Osteoblast (primary cell): ENCODE results near the gene SMIM45.

Experiments used
- DNase-seq: peaks from one replicate; pipeline ENCODE4 v3.0.0; 2011; ENCODE audit warnings: low spot score, mixed read lengths; ENCODE audit not compliant: insufficient read length; ENCODE audit errors: missing footprints
- H2AFZ ChIP-seq: 2 replicates; pipeline ENCODE4 v1.6.0; 2011; ENCODE audit warnings: mild to moderate bottlenecking, low read length
- H3K27ac ChIP-seq: 2 replicates; pipeline ENCODE4 v1.5.1; 2011; ENCODE audit warnings: mild to moderate bottlenecking, low read depth, low read length, moderate library complexity
- H3K27me3 ChIP-seq: 2 replicates; pipeline ENCODE4 v1.6.0; 2012; ENCODE audit warnings: mild to moderate bottlenecking, control low read depth, inconsistent platforms, low read length, moderate library complexity; ENCODE audit not compliant: insufficient read depth
- H3K36me3 ChIP-seq: 2 replicates; pipeline ENCODE4 v1.5.1; 2011; ENCODE audit warnings: mild to moderate bottlenecking, low read length, control low read depth, moderate library complexity; ENCODE audit not compliant: insufficient read depth
- H3K4me1 ChIP-seq: 2 replicates; pipeline ENCODE4 v1.5.1; 2011; ENCODE audit warnings: mild to moderate bottlenecking, low read length, control low read depth, moderate library complexity; ENCODE audit not compliant: insufficient read depth
- H3K4me2 ChIP-seq: 2 replicates; pipeline ENCODE4 v1.6.0; 2011; ENCODE audit warnings: mild to moderate bottlenecking, low read length; ENCODE audit not compliant: insufficient read depth
- H3K4me3 ChIP-seq: fragments of 200-600 bp; sonication (generic); 3 replicates; pipeline ENCODE4 v1.5.1; 2012; ENCODE audit warnings: mild to moderate bottlenecking, low read length, inconsistent platforms; ENCODE audit not compliant: insufficient read depth
- H3K79me2 ChIP-seq: 2 replicates; pipeline ENCODE4 v1.6.0; 2012; ENCODE audit warnings: mild to moderate bottlenecking, low read length, control low read depth, inconsistent platforms; ENCODE audit not compliant: insufficient read depth
- H3K9me3 ChIP-seq: 2 replicates; pipeline ENCODE4 v1.5.1; 2011; ENCODE audit warnings: low read depth, low read length, control low read depth
- H4K20me1 ChIP-seq: 2 replicates; pipeline ENCODE4 v1.6.0; 2012; ENCODE audit warnings: mild to moderate bottlenecking, low read length, control low read depth; ENCODE audit not compliant: insufficient read depth
- TF ChIP-seq, protein P1 (sequence below): IDR thresholded peaks from 2 replicates; pipeline ENCODE4 v1.5.1; 2011; ENCODE audit warnings: mild to moderate bottlenecking, low read depth, low read length, moderate library complexity; ENCODE audit errors: extremely low read depth

The SMIM45 gene

DNA sequence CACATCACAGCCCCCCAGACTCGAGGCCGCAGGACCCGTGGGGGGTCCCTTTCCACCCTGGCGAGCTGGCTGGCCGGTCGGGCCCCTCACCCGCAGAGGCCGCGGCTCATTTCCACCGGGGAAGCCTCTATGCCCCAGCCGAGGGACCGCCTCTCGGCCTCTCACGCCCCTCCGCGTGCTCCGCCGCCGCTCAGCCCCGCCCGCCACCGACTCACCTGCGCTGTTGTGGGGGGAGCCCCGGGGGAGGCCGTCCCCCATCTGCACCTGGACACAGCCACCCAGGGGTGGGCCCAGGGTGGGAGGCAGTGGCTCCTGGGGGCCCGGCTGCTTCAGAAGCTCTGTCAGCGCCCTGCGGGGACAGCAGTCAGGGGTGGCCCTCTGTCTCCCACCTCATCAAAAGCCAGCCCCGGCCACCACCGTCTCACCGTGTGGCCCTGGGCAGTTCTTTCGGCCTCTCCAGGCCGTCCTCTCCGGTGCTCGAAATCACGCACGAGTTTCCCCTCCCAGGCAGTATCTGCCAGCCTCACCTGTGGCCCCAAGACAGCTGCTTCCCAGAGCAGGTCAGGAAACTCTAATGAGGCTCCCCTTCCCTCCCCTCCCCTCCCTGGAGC is 40.8 kb upstream of the SMIM45 start:
- Histone ChIP-seq H3K4me3 (no peak overlapping the region), H3K27ac (no peak overlapping the region), H3K9me3 (no peaks in the 10 kb centered on the region), H3K4me1 (no peaks in the 10 kb centered on the region), H3K36me3 (no peaks in the 10 kb centered on the region), H2AFZ (no peak overlapping the region), H3K79me2 (no peaks in the 10 kb centered on the region), H3K27me3 (peaks cover 65% of the 10 kb centered on the region), H3K4me2 (peak overlapping the region; percentile 43), H4K20me1 (peaks cover 6% of the 10 kb centered on the region)
- TF ChIP-seq, protein P1, sequence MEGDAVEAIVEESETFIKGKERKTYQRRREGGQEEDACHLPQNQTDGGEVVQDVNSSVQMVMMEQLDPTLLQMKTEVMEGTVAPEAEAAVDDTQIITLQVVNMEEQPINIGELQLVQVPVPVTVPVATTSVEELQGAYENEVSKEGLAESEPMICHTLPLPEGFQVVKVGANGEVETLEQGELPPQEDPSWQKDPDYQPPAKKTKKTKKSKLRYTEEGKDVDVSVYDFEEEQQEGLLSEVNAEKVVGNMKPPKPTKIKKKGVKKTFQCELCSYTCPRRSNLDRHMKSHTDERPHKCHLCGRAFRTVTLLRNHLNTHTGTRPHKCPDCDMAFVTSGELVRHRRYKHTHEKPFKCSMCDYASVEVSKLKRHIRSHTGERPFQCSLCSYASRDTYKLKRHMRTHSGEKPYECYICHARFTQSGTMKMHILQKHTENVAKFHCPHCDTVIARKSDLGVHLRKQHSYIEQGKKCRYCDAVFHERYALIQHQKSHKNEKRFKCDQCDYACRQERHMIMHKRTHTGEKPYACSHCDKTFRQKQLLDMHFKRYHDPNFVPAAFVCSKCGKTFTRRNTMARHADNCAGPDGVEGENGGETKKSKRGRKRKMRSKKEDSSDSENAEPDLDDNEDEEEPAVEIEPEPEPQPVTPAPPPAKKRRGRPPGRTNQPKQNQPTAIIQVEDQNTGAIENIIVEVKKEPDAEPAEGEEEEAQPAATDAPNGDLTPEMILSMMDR: no peak
- DNase-seq: peak; percentile 93

DNA sequence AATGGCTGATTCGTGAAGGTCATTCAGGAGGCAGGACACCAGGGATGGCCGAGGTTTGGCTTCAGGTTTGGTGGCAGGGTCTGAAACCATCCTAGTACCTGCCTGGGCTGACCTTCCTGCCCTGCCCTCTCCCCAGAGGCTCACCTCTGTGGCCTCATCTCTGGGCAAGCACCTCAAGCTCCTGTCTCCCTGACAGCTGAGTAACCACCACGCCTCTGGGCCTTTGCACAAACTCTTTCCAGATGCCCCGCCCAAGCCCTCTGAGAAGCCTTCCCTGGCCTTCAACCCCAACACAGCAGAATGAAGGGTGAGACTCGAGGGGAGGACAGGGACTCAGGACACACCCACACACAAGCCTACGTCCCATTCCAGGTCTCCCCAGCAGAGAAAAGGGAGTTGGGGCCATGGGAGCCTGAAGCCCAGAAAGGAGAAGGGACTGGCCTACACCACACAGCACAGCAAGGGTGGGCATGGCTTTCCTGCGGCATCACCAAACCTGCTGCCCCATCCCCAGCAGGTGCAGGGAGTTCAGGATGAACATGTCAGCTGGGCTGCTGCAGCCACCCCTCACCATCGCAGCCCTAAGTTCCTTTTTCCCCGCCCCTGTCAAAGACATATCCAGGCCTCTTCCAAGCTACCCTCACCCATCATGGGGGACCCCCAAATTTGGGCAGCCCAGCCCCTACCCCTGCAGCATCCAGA is 39.5 kb upstream of the SMIM45 start:
- Histone ChIP-seq H3K27me3 (peaks cover 73% of the 10 kb centered on the region), H3K4me2 (no peak overlapping the region), H4K20me1 (peaks cover 4% of the 10 kb centered on the region), H3K36me3 (no peaks in the 10 kb centered on the region), H3K27ac (no peak overlapping the region), H3K79me2 (no peaks in the 10 kb centered on the region), H3K9me3 (no peaks in the 10 kb centered on the region), H2AFZ (no peak overlapping the region), H3K4me1 (no peaks in the 10 kb centered on the region), H3K4me3 (no peak overlapping the region)
- peak; percentile 91 for DNase-seq
- TF ChIP-seq, protein P1: no peak

DNA sequence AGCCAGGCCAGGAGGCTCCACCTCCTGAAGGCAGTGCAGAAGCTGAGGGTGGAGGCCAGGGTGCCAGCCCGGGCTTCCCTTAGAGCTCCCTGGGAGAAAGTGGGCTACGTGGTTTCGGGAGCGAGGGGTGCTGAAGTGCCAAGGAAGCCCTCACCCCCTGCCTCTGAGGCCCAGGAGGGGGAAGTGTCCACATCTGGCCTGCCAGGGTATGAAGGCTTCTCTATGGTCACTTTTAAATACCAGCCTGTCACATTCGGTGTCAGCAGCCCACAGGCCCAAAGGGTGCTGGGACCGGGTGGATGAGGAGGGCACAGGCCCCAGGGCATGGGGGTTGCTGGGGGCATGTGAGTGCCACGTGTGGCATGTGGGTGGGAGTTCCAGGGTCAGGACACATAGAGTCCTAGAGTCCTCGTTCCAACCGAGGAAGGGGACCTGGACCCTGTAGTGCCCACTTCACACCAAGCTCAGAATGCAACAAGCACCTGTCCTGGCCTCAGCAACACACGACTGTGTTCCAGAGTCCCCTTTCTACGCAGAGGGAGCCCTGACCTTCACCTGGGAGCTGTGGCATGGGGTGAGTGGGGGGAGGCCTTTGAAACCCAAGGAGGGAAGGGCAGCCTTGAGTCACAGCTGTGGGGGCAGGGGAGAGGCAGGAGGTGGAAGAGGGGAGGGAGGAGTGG is 38.8 kb upstream of the SMIM45 start:
- H3K4me3 ChIP-seq: no peak overlapping the region
- H3K4me2 ChIP-seq: no peak overlapping the region
- peaks cover 3% of the 10 kb centered on the region for H3K4me1 ChIP-seq
- no peak overlapping the region for H3K27ac ChIP-seq
- H3K27me3 ChIP-seq: peaks cover 76% of the 10 kb centered on the region
- H2AFZ ChIP-seq: no peak overlapping the region
- no peaks in the 10 kb centered on the region for H3K36me3 ChIP-seq
- H3K9me3 ChIP-seq: no peaks in the 10 kb centered on the region
- peak; percentile 90 for DNase-seq
- no peaks in the 10 kb centered on the region for H3K79me2 ChIP-seq
- H4K20me1 ChIP-seq: no peaks in the 10 kb centered on the region
- TF ChIP-seq, protein P1: no peak
